Thyroid gland (tissue), 4 donors: ENCODE data around the gene SMKR1.

Experiments used
- POLR2A ChIP-seq, 2 donors: fragments of 450-650 bp; IDR thresholded peaks; one replicate each; pipeline ENCODE4 v1.6.1; 2017; ENCODE audit warnings: antibody characterized with exemption in 2 of 2, mild to moderate bottlenecking in 2 of 2, moderate library complexity in 1 of 2
- TF ChIP-seq, protein P1 (sequence below), 6 experiments: fragments of 200-600 bp in 3 of 6; fragments of 450-650 bp in 3 of 6; sonication (generic) in 3 of 6; IDR thresholded peaks; one replicate each; pipeline ENCODE4 v1.5.1; 2016 to 2019; ENCODE audit warnings: antibody characterized with exemption in 6 of 6, mild to moderate bottlenecking in 2 of 6, inconsistent platforms in 1 of 6, moderate library complexity in 1 of 6

DNA sequence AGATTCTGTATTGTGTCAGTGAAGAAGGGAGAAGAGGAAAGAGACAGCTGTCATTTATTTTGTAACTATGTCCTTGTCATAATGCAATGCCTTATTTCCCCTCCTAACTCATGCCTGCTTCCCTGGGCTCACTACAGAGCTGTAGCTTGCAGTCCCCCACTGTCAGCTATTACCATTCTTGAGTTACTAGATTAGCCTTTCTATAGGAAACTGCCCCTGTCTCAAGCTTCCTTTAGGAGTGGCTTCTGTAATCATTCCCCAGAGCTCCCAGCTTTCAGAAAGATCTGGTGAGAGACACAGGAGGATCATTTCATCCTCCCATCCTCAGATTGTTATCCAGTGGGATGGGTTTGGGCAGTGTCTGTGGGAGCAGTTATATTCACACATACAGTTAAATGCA is 32.4 kb upstream of the SMKR1 start:
- TF ChIP-seq, protein P1, sequence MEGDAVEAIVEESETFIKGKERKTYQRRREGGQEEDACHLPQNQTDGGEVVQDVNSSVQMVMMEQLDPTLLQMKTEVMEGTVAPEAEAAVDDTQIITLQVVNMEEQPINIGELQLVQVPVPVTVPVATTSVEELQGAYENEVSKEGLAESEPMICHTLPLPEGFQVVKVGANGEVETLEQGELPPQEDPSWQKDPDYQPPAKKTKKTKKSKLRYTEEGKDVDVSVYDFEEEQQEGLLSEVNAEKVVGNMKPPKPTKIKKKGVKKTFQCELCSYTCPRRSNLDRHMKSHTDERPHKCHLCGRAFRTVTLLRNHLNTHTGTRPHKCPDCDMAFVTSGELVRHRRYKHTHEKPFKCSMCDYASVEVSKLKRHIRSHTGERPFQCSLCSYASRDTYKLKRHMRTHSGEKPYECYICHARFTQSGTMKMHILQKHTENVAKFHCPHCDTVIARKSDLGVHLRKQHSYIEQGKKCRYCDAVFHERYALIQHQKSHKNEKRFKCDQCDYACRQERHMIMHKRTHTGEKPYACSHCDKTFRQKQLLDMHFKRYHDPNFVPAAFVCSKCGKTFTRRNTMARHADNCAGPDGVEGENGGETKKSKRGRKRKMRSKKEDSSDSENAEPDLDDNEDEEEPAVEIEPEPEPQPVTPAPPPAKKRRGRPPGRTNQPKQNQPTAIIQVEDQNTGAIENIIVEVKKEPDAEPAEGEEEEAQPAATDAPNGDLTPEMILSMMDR (IDR thresholded peaks at IDR 0.05): no peak
- no peak for TF ChIP-seq POLR2A (IDR thresholded peaks at IDR 0.05)
